ENCODE results near the gene DNAJA1.

GRCh38 chr9:33032292-33032691 lies 7.2 kb downstream of the DNAJA1 start:
- no peak for TF ChIP-seq CTCF (IDR thresholded peaks at IDR 0.05)
- TF ChIP-seq POLR2AphosphoS5 (IDR thresholded peaks at IDR 0.05; ENCODE audit: insufficient read depth in 1 of 2, low read depth in 1 of 2): no peak
